ENCODE measurements around the gene TRMU.

DNA sequence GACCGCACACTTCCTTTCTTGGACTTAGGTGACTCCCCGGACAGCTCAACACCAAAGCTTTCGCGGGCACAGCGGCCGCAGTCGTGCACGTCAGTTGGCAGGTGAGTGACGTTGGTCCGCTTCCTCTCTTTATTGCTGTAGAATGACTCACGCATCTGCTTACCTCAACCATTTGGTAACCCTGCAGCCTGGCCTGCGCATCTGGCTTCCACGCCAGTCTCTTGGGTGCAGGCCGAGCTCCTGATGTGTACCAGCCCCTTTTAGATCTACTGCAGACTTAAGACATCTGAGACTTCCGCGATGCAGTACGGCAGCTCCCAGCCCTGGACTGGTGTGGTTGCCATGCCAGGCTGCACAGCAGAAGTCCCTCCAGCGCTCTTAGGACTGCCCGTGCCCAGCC is 12.4 kb upstream of the TRMU start:
- TF ChIP-seq, protein P1, sequence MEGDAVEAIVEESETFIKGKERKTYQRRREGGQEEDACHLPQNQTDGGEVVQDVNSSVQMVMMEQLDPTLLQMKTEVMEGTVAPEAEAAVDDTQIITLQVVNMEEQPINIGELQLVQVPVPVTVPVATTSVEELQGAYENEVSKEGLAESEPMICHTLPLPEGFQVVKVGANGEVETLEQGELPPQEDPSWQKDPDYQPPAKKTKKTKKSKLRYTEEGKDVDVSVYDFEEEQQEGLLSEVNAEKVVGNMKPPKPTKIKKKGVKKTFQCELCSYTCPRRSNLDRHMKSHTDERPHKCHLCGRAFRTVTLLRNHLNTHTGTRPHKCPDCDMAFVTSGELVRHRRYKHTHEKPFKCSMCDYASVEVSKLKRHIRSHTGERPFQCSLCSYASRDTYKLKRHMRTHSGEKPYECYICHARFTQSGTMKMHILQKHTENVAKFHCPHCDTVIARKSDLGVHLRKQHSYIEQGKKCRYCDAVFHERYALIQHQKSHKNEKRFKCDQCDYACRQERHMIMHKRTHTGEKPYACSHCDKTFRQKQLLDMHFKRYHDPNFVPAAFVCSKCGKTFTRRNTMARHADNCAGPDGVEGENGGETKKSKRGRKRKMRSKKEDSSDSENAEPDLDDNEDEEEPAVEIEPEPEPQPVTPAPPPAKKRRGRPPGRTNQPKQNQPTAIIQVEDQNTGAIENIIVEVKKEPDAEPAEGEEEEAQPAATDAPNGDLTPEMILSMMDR (IDR thresholded peaks at IDR 0.05; ENCODE audit: extremely low read depth in 1 of 2, insufficient read depth in 1 of 2, low read depth in 1 of 2, low read length in 2 of 2) = no peak
- TF ChIP-seq EZH2 (IDR thresholded peaks at IDR 0.05; ENCODE audit: borderline replicate concordance, low read depth, low read length, severe bottlenecking) = no peak

Measured in endothelial cell of umbilical vein (primary cell).